ENCODE data around the gene C5orf22. TPM values are rescaled to one million over a fixed set of nuclear protein-coding genes. Genes with fewer than 3 reads are reported as not detected.

The C5orf22 gene
- total RNA-seq, 2 experiments from 2014 or later: 9.8 to 12.3 TPM

GRCh38 chr5:31502506-31502905 lies 29.6 kb upstream of the C5orf22 start:
- Histone ChIP-seq H3K4me1 (ENCODE audit: insufficient read depth, low read length) (no peaks in the 10 kb centered on the region), H3K27ac (ENCODE audit: low read depth in 1 of 2, low read length in 2 of 2) (no peak overlapping the region), H3K36me3 (ENCODE audit: insufficient read depth, low read length) (peaks cover 86% of the 10 kb centered on the region), H3K27me3 (ENCODE audit: control insufficient read depth in 1 of 2, insufficient read depth in 2 of 2, low read length in 2 of 2) (no peaks in the 10 kb centered on the region), H3K9me3 (ENCODE audit: control insufficient read depth in 1 of 2, insufficient read depth in 1 of 2, low read length in 2 of 2) (no peaks in the 10 kb centered on the region), H3K4me3 (ENCODE audit: low read length) (no peak overlapping the region)
- Mint-ChIP-seq H3K4me3 (no peak overlapping the region), H3K27ac (no peak overlapping the region), H3K27me3 (no peaks in the 10 kb centered on the region), H3K36me3 (ENCODE audit: low read depth) (peaks cover 92% of the 10 kb centered on the region), H3K9me3 (no peaks in the 10 kb centered on the region), H3K4me1 (ENCODE audit: low read depth) (no peaks in the 10 kb centered on the region)
- DNase-seq (no peak), ATAC-seq (ENCODE audit: poor library complexity) (no peak)
- TF ChIP-seq CTCF (IDR thresholded peaks at IDR 0.05): no peak
- POLR2A ChIA-PET: no interaction called here
- CTCF ChIA-PET: no interaction called here
- intact Hi-C loops (cut with DNase I, micrococcal nuclease): no loop called here

- Histone ChIP-seq H3K4me1 (ENCODE audit: insufficient read depth, low read length) (no peaks in the 10 kb centered on the region), H3K4me3 (ENCODE audit: low read length) (no peak overlapping the region), H3K27me3 (ENCODE audit: control insufficient read depth in 1 of 2, insufficient read depth in 2 of 2, low read length in 2 of 2) (no peaks in the 10 kb centered on the region), H3K36me3 (ENCODE audit: insufficient read depth, low read length) (peaks cover 86% of the 10 kb centered on the region), H3K9me3 (ENCODE audit: control insufficient read depth in 1 of 2, insufficient read depth in 1 of 2, low read length in 2 of 2) (no peaks in the 10 kb centered on the region), H3K27ac (ENCODE audit: low read depth in 1 of 2, low read length in 2 of 2) (no peak overlapping the region)
- intact Hi-C loops (cut with DNase I, micrococcal nuclease): no loop called here
- TF ChIP-seq CTCF (IDR thresholded peaks at IDR 0.05): no peak
- POLR2A ChIA-PET: no interaction called here
- no peaks in the 10 kb centered on the region for H3K9me3 Mint-ChIP-seq
- H3K27ac Mint-ChIP-seq: no peak overlapping the region
- H3K4me3 Mint-ChIP-seq: no peak overlapping the region
- H3K27me3 Mint-ChIP-seq: no peaks in the 10 kb centered on the region
- ATAC-seq (ENCODE audit: poor library complexity) (no peak), DNase-seq (no peak)
- CTCF ChIA-PET: no interaction called here
- peaks cover 91% of the 10 kb centered on the region for H3K36me3 Mint-ChIP-seq (ENCODE audit: low read depth)
- H3K4me1 Mint-ChIP-seq (ENCODE audit: low read depth): no peaks in the 10 kb centered on the region
Observed at GRCh38 chr5:31504529-31504928, 27.6 kb upstream of the C5orf22 start.

GRCh38 chr5:31511305-31511704 lies 20.8 kb upstream of the C5orf22 start:
- Mint-ChIP-seq H3K27me3 (no peaks in the 10 kb centered on the region), H3K9me3 (no peaks in the 10 kb centered on the region), H3K4me1 (ENCODE audit: low read depth) (peaks cover 8% of the 10 kb centered on the region), H3K4me3 (no peak overlapping the region), H3K27ac (no peak overlapping the region), H3K36me3 (ENCODE audit: low read depth) (peaks cover 94% of the 10 kb centered on the region)
- no peaks in the 10 kb centered on the region for H3K4me1 ChIP-seq (ENCODE audit: insufficient read depth, low read length)
- H3K4me3 ChIP-seq (ENCODE audit: low read length): no peak overlapping the region
- intact Hi-C loops (cut with DNase I, micrococcal nuclease): no loop called here
- POLR2A ChIA-PET: no interaction called here
- H3K27ac ChIP-seq (ENCODE audit: low read depth in 1 of 2, low read length in 2 of 2): no peak overlapping the region
- DNase-seq: no peak
- no peak for TF ChIP-seq CTCF (IDR thresholded peaks at IDR 0.05)
- H3K36me3 ChIP-seq (ENCODE audit: insufficient read depth, low read length): peaks cover 83% of the 10 kb centered on the region
- no peaks in the 10 kb centered on the region for H3K27me3 ChIP-seq (ENCODE audit: control insufficient read depth in 1 of 2, insufficient read depth in 2 of 2, low read length in 2 of 2)
- no peak for ATAC-seq (ENCODE audit: poor library complexity)
- H3K9me3 ChIP-seq (ENCODE audit: control insufficient read depth in 1 of 2, insufficient read depth in 1 of 2, low read length in 2 of 2): no peaks in the 10 kb centered on the region
- CTCF ChIA-PET: no interaction called here

Data from CD4-positive, alpha-beta T cell (primary cell).